Stimulated activated CD8-positive, alpha-beta memory T cell treated with anti-CD3 and anti-CD28 coated beads, Interleukin-15, amount 100 ng/mL, for 48 hours (primary cell): ENCODE results near the gene GLCCI1.
"Not testable (repeated sequence)": the region's sequence is repeated elsewhere in the genome, so short reads cannot be mapped to it uniquely, and the experiment has no call there.

ENCODE experiments used
- DNase-seq, 2 donors: peaks; one replicate each; pipeline ENCODE4 v3.0.0-alpha.2; 2020; ENCODE audit warnings: low read depth in 2 of 2

GLCCI1 gene

GRCh38 chr7:7989616-7990440 is 21.2 kb downstream of the GLCCI1 start:
- DNase-seq: no peak

GRCh38 chr7:7990441-7990761 is 21.8 kb downstream of the GLCCI1 start:
- DNase-seq: no peak

DNA sequence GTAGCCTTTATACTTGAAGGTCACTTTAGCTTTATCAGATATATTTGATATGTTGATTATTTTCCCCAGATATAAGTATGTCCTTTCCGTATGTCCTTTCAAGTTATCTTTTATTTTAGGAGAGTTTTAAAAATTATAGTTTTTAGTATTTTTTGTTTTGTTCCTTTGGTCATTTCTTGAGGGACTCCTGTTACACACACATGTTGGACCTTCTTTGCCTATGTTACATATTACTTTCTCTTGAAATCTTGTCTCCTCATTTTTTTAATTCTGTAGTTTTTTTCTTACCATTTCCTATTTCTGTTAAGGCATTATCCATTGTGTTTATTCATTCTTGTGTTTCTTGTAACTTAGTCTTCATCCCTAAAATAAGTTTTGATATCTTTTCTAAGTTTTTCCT is 23.9 kb downstream of the GLCCI1 start:
- no peak for DNase-seq

DNA sequence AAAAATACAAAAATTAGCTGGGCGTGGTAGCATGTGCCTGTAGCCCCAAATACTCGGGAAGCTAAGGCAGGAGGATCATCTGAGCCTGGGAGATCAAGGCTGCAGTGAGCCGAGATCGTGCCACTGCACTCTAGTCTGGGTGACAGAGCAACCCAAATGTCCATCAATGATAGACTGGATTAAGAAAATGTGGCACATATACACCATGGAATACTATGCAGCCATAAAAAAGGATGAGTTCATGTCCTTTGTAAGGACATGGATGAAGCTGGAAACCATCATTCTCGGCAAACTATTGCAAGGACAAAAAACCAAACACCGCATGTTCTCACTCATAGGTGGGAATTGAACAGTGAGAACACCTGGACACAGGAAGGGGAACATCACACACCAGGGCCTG is 26.8 kb downstream of the GLCCI1 start:
- not testable (repeated sequence) for DNase-seq

- no peak for DNase-seq
These were observed 28.0 kb downstream of the GLCCI1 start for GRCh38 chr7:7996568-7996967.

GRCh38 chr7:8000315-8000941 is 31.8 kb downstream of the GLCCI1 start:
- DNase-seq: no peak

DNA sequence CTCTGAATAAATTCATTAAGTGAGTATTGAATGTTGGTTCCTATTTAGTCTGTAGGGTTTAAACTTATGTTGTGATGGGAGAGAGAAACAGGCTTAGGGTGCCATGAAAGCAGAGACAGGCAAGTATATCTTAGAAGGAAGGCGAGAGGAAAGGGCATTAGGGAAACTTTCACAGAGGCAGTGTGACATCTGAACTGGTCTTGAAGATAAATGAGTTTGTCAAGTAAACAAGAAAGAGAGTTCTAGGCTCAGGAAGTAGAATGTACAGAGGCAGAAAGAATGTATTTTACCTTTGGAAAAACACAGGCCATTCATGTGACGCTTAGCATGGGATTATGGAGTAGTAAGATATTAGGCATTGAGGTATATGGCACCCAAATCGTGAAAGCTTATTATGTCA is 34.5 kb downstream of the GLCCI1 start:
- no peak for DNase-seq

- DNase-seq: no peak
These were observed 36.7 kb downstream of the GLCCI1 start for GRCh38 chr7:8005279-8005678.

GRCh38 chr7:8014399-8014798 is 45.8 kb downstream of the GLCCI1 start:
- no peak for DNase-seq

DNA sequence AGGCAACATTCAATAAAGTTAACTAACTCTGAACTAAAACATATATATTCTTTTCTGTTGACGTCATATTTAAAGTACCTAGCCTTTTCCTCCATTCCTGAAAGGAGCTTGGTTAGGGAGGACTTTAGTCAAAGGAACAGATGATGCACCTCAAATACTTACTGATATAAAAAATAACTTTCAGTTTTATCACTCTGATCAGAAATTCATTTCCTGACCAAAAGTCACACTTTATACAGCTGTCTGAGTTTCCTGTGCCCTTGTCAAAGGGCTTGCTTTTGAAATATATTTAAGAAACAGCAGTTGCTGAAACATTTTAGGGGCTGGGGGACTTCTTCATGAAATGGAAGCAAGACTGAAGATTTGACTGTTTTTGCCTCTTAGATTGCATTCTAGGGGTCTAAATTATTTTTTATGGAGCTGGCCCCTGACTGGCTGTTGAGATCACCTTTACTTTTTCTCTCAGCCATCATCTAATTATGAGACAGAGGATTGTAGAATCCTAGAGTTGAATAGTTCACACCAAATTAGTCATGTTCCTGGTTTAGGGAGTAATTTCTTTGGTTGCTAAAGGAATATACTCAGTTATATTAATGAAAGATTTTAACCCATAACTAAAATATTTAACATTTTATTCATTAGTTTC is 46.6 kb downstream of the GLCCI1 start:
- DNase-seq: no peak

GRCh38 chr7:8015746-8016120 is 47.1 kb downstream of the GLCCI1 start:
- DNase-seq: no peak

DNA sequence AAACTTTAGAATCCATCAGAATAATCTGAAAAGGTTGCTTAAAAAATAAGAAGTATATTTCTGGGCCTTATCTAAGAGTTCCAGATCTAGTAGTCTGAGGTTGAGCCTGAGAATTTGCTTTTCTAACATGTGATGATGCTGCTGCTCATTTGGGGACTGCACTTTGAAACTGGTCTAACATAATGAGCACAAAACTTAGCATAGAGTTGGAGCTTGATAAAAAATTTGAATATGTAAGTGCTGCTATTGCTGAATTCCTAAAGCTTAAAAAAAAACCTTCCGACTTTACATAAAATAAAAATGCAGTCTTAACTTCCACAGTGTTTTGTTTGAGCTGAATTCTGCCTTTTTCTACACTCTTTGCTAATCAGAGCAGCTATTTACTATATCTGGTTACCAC is 48.8 kb downstream of the GLCCI1 start:
- DNase-seq: no peak

- DNase-seq: no peak
These were observed 50.4 kb downstream of the GLCCI1 start for GRCh38 chr7:8018961-8019360.

DNA sequence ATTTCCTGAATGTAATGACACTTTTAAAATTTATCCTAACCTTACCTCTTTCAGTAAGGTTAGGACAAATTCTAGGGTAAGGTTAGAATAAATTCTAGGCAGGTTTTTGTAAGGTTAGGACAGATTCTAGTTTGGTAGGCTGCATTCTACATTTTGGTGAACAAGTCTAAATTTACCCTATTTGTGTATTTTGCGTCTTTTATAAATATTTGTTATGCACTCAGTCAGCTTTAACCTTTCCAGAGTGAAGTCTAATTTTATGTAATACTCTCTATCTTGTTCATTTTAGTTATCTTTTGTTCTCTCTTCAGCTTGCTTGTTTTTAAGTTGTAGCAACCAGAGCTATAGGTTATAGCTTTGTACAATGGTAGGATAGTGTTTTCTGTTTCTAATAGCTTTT is 54.0 kb downstream of the GLCCI1 start:
- no peak for DNase-seq

- no peak for DNase-seq
These were observed 66.6 kb downstream of the GLCCI1 start for GRCh38 chr7:8035192-8035591.

DNA sequence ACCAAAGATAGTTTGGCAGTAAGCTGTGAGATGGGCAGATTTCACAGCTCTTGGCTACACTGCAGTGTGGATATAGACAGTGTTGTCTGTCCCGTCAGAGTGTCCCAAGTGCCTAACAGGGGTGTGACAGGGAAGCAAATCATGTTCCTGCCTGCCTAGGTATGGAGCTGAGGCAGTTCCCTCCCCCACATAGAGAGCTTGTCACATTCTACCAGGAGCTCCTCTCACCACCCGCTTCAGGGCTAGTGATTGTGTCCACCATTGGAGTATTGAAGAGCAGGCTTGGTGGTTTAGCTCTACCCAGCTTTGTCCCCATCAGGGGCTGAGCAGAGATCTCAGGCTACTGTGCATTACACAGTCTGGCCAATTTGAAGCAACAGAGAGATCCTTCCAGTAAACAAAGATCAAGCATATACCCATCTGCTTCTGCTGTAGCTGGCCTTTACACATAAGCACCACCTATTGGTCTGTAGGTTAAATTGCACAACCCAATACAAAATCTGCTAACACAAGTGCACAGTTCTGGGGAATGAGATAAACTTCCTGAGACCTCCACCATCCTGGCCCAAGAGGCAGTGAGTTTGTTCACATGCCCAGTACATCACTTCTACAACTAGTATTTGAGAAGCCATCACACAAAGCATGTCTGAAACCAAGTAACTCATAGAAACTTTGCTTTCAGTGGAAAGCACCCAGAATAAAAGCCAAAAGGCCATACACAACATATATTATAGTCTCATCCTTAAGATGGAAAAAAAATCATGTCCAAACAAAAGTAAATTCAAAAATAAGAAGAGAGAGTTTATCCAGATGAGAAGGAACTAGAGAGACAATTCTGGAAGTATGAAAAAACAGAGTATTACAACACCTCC is 67.3 kb downstream of the GLCCI1 start:
- no peak for DNase-seq

DNA sequence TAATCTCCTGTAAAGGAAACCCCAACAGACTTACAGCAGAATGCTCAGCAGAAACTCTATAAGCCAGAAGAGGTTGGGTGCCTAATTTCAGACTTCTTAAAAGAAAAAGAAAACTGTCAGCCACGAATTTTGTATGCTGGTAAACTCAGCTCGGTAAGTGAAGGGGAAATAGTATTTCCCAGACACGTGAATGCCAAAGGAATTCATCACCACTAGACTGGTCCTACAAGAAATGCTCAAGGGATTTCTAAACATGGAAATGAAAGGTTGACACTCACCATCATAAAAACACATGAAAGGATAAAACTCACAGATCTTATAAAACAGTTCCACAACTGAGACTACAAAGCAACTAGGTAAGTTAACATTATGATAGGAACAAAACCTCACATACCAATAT is 68.6 kb downstream of the GLCCI1 start:
- DNase-seq: no peak

GRCh38 chr7:8040768-8041369 is 72.3 kb downstream of the GLCCI1 start:
- DNase-seq: no peak

DNA sequence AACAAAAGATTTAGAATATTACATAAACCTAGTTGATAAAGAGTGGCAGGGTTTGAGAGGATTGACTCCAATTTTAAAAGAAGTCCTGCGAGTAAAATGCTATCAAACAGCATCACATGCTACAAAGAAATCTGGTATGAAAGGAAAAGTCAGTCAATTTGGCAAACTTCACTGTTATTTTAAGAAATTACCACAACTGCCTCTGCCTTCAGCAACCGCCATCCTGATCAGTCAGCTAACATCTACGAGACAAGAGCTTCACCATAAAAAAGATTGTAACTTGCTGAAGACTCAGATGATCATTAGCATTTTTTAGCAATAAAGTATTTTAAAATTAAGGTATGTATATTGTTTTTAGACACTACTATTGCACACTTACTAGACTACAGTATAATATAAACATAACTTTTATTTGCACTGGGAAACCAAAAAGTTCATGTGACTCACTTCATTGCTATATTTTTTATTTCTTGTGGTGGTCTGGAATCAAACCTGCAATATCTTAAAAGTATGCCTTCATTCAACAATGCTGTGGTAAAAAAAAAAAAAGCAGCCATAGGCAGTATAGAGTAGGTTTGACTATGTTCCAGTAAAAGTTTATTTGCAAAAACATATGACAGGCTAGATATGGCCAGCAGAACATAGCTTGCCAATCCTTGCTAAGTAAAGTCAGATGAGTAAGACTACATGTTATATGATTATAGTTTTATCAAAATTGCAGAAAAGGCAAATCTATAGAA is 74.4 kb downstream of the GLCCI1 start:
- no peak for DNase-seq

- no peak for DNase-seq
These were observed 76.3 kb downstream of the GLCCI1 start for GRCh38 chr7:8044761-8045430.

DNA sequence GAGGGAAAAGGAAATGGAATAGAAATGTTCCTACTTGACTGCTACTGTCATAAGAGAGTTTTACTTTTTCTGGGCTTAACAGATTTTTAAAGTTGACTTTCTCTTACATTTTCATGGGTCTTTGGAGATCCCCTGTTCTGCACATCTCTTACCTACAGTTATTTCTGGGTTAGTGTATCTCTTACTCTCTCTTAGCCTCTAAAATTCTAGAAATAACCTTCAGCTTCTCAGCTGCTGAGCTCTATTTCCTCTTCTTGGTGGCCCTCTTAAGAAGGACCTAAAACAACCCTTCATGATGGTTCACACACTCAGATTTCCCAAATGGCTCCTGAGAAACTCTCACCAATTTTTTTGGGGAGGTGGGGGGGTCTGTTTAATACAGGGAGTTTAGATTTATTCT is 79.5 kb downstream of the GLCCI1 start:
- not testable (repeated sequence) for DNase-seq
